Lower lobe of right lung (tissue), 2 donors: ENCODE results near the gene SCAP. TPM values are rescaled to one million over a fixed set of nuclear protein-coding genes. Genes with fewer than 3 reads are reported as not detected.

Experiments
- ATAC-seq, 2 donors: fragments of 200-7000 bp; cut with Tn5 transposase; one replicate each; pipeline ENCODE4 v1.9.1; 2020 to 2022; ENCODE audit warnings: mild to moderate bottlenecking in 2 of 2, moderate library complexity in 2 of 2
- DNase-seq: peaks from one replicate; pipeline ENCODE4 v3.0.0-alpha.2; 2020
- H3K27ac ChIP-seq: fragments of 200-600 bp; one replicate; pipeline ENCODE4 v1.8.0; 2022
- H3K27me3 ChIP-seq: fragments of 200-600 bp; one replicate; pipeline ENCODE4 v1.8.0; 2022; ENCODE audit warnings: low read depth
- H3K36me3 ChIP-seq: fragments of 200-600 bp; one replicate; pipeline ENCODE4 v1.8.0; 2022; ENCODE audit warnings: mild to moderate bottlenecking
- H3K4me1 ChIP-seq: fragments of 200-600 bp; one replicate; pipeline ENCODE4 v1.8.0; 2022
- H3K4me3 ChIP-seq: fragments of 200-600 bp; one replicate; pipeline ENCODE4 v1.8.0; 2022; ENCODE audit warnings: mild to moderate bottlenecking
- H3K9me3 ChIP-seq: fragments of 200-600 bp; one replicate; pipeline ENCODE4 v1.8.0; 2022
- intact Hi-C: fragments of 100-400 bp; cut with DNase I; formaldehyde crosslinking; loops from one replicate; pipeline ENCODE4 v1.11.0; 2022
- total RNA-seq: library from RNA; stranded (reverse); fragmentation: NEBNext Ultra II Directional; extraction: Animal tissue kit (Norgen Biotek cat#: 25700); gene quantifications from one replicate; pipeline ENCODE4 v1.2.1, GENCODE V29; 2021
- TF ChIP-seq, protein P1 (sequence below): fragments of 200-600 bp; IDR thresholded peaks from one replicate; pipeline ENCODE4 v1.8.0; 2022; ENCODE audit warnings: antibody characterized with exemption, mild to moderate bottlenecking
- donor health status: DM: no; HTN: yes; CAD: no; lungs with severe emphysema.

The SCAP gene
- total RNA-seq, 1 donor from 2014 or later, result 61.3 TPM

DNA sequence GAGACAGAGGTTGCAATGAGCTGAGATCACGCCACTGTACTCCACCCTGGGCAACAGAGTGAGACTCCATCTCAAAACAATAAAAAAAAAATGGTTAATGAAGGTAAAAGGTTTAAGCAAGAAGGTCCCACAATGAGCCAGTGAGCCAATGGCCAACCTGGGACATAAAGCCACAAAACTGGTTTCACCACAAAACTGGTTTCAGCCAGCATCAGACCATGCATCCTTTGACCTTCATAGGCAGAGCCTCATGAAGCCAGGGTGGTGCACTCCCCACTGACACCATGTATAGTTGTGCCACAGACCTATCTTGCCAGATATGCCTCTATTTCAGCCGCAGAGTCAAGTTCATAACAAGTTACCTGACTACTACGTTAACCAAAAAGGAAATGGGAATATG lies 41.9 kb downstream of the SCAP start:
- Histone ChIP-seq H3K36me3 (peaks cover 64% of the 10 kb centered on the region), H3K9me3 (no peaks in the 10 kb centered on the region), H3K27ac (no peak overlapping the region), H3K4me1 (no peaks in the 10 kb centered on the region), H3K4me3 (no peak overlapping the region), H3K27me3 (no peaks in the 10 kb centered on the region)
- TF ChIP-seq, protein P1, sequence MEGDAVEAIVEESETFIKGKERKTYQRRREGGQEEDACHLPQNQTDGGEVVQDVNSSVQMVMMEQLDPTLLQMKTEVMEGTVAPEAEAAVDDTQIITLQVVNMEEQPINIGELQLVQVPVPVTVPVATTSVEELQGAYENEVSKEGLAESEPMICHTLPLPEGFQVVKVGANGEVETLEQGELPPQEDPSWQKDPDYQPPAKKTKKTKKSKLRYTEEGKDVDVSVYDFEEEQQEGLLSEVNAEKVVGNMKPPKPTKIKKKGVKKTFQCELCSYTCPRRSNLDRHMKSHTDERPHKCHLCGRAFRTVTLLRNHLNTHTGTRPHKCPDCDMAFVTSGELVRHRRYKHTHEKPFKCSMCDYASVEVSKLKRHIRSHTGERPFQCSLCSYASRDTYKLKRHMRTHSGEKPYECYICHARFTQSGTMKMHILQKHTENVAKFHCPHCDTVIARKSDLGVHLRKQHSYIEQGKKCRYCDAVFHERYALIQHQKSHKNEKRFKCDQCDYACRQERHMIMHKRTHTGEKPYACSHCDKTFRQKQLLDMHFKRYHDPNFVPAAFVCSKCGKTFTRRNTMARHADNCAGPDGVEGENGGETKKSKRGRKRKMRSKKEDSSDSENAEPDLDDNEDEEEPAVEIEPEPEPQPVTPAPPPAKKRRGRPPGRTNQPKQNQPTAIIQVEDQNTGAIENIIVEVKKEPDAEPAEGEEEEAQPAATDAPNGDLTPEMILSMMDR, result no peak
- intact Hi-C loops, result no loop called here
- DNase-seq, result no peak
- no peak for ATAC-seq

DNA sequence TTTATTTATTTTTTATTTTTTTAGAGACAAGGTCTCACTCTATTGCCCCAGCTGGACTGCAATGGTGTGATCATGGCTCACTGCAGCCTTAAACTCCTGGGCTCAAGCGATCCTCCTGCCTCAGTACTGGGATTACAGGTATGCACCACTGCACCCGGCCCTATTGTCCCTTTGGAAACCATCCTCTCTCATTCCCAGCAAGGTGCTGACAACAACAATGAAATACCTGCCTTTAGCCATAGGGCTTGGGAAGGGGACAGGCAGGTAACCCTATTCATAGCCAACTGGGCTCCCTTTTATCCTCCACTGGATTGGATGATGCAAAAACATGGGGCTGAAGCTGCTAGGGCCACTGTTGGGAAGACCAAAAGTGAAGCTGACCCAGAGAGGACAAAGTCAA lies 43.1 kb downstream of the SCAP start:
- peaks cover 65% of the 10 kb centered on the region for H3K36me3 ChIP-seq
- no peaks in the 10 kb centered on the region for H3K27me3 ChIP-seq
- DNase-seq (no peak), ATAC-seq (no peak)
- H3K4me3 ChIP-seq, result no peak overlapping the region
- H3K9me3 ChIP-seq, result no peaks in the 10 kb centered on the region
- intact Hi-C loops, result no loop called here
- TF ChIP-seq, protein P1, result no peak
- no peaks in the 10 kb centered on the region for H3K4me1 ChIP-seq
- H3K27ac ChIP-seq, result no peak overlapping the region

DNA sequence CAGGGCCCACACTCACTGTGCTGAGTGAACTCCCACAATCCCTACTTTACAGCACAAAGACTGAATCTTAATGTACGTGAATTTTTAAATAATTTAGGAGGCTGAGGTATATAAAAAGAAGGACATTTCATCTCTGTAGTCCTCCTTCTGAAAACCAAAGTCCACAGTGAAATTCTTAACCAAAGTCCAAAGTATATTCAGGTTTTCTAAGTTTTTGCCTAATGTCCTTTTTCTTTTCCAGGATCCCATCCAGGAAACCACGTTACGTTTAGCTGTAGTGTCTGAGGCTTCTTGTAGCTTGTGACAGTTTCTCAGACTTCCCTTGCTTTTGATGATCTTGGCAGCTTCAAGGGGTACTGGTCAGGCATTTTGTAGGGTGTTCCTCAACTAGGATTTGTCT lies 44.5 kb downstream of the SCAP start:
- intact Hi-C loops, result no loop called here

DNA sequence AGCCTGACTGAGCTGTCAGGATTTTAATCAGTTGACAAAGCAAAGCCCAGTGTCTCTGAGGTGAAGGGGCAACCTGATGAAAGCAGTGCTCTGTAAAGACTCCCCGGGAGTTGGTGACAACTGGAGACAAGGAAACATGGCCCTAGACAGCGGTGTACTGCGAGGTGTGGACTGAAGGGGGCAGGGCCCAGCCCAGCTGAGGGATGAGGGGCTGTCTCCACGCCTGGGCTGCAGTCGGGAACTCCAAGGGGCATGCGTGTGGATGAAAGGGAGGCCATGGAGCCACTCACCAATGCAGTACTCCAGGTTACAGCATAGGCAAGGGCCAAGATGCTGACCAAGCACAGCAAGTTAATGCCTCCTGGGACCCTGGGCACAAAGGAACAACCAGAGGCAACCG lies 45.1 kb downstream of the SCAP start:
- DNase-seq, result no peak
- H3K27ac ChIP-seq, result no peak overlapping the region
- intact Hi-C loops, result no loop called here

More for the DNA sequence above, 44.5 kb downstream of the SCAP start:
- H3K27me3 ChIP-seq, result no peaks in the 10 kb centered on the region
- H3K27ac ChIP-seq, result no peak overlapping the region
- H3K9me3 ChIP-seq, result no peaks in the 10 kb centered on the region
- H3K4me3 ChIP-seq, result no peak overlapping the region
- ATAC-seq (no peak), DNase-seq (no peak)
- peaks cover 72% of the 10 kb centered on the region for H3K36me3 ChIP-seq
- TF ChIP-seq, protein P1, result no peak
- H3K4me1 ChIP-seq, result no peaks in the 10 kb centered on the region

DNA sequence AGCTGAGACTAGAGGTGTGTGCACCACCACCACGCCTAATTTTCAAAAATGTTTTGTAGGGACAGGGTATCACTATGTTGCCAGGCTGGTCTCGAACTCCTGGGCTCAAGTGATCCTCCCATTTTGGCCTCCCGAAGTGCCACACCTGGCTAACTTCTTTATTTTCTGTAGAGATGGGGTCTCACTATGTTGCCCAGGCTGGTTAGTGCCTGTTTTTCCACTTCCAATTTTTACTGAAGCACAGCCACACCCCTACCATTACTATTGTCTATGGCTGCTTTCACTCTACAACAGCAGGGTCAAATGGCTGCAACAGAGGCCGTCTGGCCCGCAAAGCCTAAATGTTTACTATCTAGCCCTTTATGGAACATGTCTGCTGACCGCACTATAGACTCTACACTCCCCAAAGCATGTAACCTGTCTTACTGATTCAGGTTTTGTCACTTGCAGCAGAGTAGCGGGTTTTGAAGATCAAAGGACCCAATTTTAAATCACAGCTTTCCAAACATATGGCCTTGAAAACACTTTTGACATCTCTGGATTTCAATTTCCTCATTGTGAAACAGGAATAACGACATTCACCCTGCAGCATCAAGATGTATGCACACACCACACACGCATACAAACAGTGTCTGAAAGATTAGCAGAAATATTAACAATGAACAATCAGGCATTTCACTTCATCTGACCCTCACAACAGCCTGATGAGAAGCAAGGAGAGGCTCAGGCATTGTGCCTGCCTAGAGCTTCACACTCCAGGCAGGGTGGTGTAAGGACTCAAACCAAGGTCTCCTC lies 46.1 kb downstream of the SCAP start:
- Histone ChIP-seq H3K9me3 (no peaks in the 10 kb centered on the region), H3K4me1 (no peaks in the 10 kb centered on the region), H3K36me3 (peaks cover 78% of the 10 kb centered on the region), H3K27me3 (no peaks in the 10 kb centered on the region), H3K4me3 (no peak overlapping the region), H3K27ac (no peak overlapping the region)
- intact Hi-C loops, result no loop called here
- no peak for ATAC-seq
- no peak for DNase-seq
- TF ChIP-seq, protein P1, result no peak

More for the DNA sequence above, 45.1 kb downstream of the SCAP start:
- H3K36me3 ChIP-seq, result peaks cover 72% of the 10 kb centered on the region
- no peaks in the 10 kb centered on the region for H3K9me3 ChIP-seq
- no peaks in the 10 kb centered on the region for H3K27me3 ChIP-seq
- H3K4me1 ChIP-seq, result no peaks in the 10 kb centered on the region
- no peak for ATAC-seq
- TF ChIP-seq, protein P1, result no peak
- H3K4me3 ChIP-seq, result no peak overlapping the region
